SK-N-SH treated with all-trans-retinoic acid at 6 μM for 48 hours (cell line): ENCODE results near the gene NAGPA.

Experiments
- ARNTL ChIP-seq: fragments of 450-650 bp; formaldehyde crosslinking; IDR thresholded peaks from 2 replicates; pipeline ENCODE4 v1.5.0; 2020; ENCODE audit warnings: low read depth, mild to moderate bottlenecking, moderate library complexity, borderline replicate concordance
- ESRRG ChIP-seq: fragments of 250-450 bp; sonication (Bioruptor Pico); IDR thresholded peaks from 2 replicates; pipeline ENCODE4 v1.6.1; 2021; ENCODE audit warnings: mild to moderate bottlenecking
- ISL1 ChIP-seq: fragments of 250-450 bp; sonication (Bioruptor Pico); IDR thresholded peaks from 2 replicates; pipeline ENCODE4 v2.1.2; 2022; ENCODE audit warnings: mild to moderate bottlenecking, moderate library complexity
- OSR1 ChIP-seq: fragments of 250-450 bp; sonication (Bioruptor Pico); IDR thresholded peaks from 2 replicates; pipeline ENCODE4 v1.8.0; 2022; ENCODE audit warnings: moderate library complexity, mild to moderate bottlenecking, inconsistent platforms
- PATZ1 ChIP-seq: fragments of 250-450 bp; sonication (Bioruptor Pico); IDR thresholded peaks from 2 replicates; pipeline ENCODE4 v1.8.0; 2020; ENCODE audit warnings: mild to moderate bottlenecking, moderate library complexity, borderline replicate concordance
- PPARA ChIP-seq: fragments of 250-450 bp; sonication (Bioruptor Pico); IDR thresholded peaks from 2 replicates; pipeline ENCODE4 v1.5.0; 2020; ENCODE audit warnings: mild to moderate bottlenecking, borderline replicate concordance
- RARB ChIP-seq: fragments of 250-450 bp; sonication (Bioruptor Pico); IDR thresholded peaks from 2 replicates; pipeline ENCODE4 v1.8.0; 2021; ENCODE audit warnings: mild to moderate bottlenecking, moderate library complexity
- TCF4 ChIP-seq: fragments of 250-450 bp; sonication (Bioruptor Pico); IDR thresholded peaks from 2 replicates; pipeline ENCODE4 v1.8.0; 2021; ENCODE audit warnings: mild to moderate bottlenecking, moderate library complexity, borderline replicate concordance
- ZFP3 ChIP-seq: fragments of 250-450 bp; sonication (Bioruptor Pico); IDR thresholded peaks from 2 replicates; pipeline ENCODE4 v1.5.0; 2020; ENCODE audit warnings: mild to moderate bottlenecking, moderate library complexity
- ZNF70 ChIP-seq: fragments of 450-650 bp; formaldehyde crosslinking; IDR thresholded peaks from 2 replicates; pipeline ENCODE4 v1.5.0; 2020; ENCODE audit warnings: mild to moderate bottlenecking, moderate library complexity
- TF ChIP-seq, protein P1 (sequence below): fragments of 250-450 bp; sonication (Bioruptor Pico); IDR thresholded peaks from 2 replicates; pipeline ENCODE4 v1.5.1; 2020; ENCODE audit warnings: low read depth, mild to moderate bottlenecking, moderate library complexity

GRCh38 chr16:4982056-4982867, 51.5 kb downstream of the NAGPA start:
- TF ChIP-seq, protein P1, sequence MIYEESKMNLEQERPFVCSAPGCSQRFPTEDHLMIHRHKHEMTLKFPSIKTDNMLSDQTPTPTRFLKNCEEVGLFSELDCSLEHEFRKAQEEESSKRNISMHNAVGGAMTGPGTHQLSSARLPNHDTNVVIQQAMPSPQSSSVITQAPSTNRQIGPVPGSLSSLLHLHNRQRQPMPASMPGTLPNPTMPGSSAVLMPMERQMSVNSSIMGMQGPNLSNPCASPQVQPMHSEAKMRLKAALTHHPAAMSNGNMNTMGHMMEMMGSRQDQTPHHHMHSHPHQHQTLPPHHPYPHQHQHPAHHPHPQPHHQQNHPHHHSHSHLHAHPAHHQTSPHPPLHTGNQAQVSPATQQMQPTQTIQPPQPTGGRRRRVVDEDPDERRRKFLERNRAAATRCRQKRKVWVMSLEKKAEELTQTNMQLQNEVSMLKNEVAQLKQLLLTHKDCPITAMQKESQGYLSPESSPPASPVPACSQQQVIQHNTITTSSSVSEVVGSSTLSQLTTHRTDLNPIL (CRISPR knock-in tag), result no peak
- TF ChIP-seq ZNF70 (no peak), ARNTL (CRISPR knock-in tag) (no peak), ISL1 (no peak), RARB (CRISPR knock-in tag) (no peak), PATZ1 (CRISPR knock-in tag) (no peak), PPARA (no peak), ESRRG (no peak), ZFP3 (CRISPR knock-in tag) (no peak), TCF4 (CRISPR knock-in tag) (no peak), OSR1 (CRISPR knock-in tag) (no peak)
